ENCODE data around the gene RFX5.

DNA sequence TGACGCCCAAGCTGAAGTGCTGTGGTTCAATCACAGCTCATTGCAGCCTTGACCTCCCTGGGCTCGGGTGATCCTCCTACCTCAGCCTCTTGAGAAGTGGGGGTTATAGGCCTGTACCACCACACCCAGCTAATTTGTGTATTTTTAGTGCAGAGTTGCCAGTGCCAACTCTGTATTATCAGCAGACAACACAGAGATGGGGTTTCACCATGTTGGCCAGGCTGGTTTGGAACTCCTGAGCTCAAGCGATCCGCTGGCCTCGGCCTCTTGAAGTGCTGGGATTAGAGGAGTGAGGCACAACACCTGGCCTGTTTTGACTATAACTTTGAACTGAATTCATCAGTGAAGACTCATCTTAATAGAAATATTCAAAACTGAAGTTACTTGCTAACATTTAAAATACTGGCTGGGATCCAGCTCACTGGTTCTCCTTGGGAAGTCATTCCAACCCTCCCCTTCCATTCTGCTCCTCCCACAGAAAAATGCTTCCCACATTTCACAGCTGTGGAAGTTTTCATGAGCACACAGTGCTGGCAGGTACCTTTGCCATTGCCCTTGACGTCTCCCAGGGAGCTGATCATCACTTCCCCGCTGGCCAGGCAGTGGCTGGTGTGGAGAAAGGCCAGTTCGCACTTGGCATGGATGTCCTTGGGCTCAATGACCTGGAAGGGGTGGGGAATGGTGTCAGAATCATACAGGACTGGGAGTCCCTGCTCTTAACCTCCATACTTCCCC is 20.8 kb upstream of the RFX5 start:
- no peak for TF ChIP-seq ARID3A (IDR thresholded peaks at IDR 0.05; ENCODE audit: low read depth, low read length)
- TF ChIP-seq ZNF350 (CRISPR knock-in tag; IDR thresholded peaks at IDR 0.05; ENCODE audit: borderline replicate concordance, low read depth) = no peak
- TF ChIP-seq RNF2 (conservative IDR thresholded peaks at IDR 0.05; ENCODE audit: low read depth) = no peak
- TF ChIP-seq LCORL (IDR thresholded peaks at IDR 0.05) = no peak
- TF ChIP-seq LCORL (CRISPR knock-in tag; IDR thresholded peaks at IDR 0.05) = no peak
- no peak for TF ChIP-seq SMC3 (IDR thresholded peaks at IDR 0.05; ENCODE audit: low read length)
- TF ChIP-seq, protein P1, sequence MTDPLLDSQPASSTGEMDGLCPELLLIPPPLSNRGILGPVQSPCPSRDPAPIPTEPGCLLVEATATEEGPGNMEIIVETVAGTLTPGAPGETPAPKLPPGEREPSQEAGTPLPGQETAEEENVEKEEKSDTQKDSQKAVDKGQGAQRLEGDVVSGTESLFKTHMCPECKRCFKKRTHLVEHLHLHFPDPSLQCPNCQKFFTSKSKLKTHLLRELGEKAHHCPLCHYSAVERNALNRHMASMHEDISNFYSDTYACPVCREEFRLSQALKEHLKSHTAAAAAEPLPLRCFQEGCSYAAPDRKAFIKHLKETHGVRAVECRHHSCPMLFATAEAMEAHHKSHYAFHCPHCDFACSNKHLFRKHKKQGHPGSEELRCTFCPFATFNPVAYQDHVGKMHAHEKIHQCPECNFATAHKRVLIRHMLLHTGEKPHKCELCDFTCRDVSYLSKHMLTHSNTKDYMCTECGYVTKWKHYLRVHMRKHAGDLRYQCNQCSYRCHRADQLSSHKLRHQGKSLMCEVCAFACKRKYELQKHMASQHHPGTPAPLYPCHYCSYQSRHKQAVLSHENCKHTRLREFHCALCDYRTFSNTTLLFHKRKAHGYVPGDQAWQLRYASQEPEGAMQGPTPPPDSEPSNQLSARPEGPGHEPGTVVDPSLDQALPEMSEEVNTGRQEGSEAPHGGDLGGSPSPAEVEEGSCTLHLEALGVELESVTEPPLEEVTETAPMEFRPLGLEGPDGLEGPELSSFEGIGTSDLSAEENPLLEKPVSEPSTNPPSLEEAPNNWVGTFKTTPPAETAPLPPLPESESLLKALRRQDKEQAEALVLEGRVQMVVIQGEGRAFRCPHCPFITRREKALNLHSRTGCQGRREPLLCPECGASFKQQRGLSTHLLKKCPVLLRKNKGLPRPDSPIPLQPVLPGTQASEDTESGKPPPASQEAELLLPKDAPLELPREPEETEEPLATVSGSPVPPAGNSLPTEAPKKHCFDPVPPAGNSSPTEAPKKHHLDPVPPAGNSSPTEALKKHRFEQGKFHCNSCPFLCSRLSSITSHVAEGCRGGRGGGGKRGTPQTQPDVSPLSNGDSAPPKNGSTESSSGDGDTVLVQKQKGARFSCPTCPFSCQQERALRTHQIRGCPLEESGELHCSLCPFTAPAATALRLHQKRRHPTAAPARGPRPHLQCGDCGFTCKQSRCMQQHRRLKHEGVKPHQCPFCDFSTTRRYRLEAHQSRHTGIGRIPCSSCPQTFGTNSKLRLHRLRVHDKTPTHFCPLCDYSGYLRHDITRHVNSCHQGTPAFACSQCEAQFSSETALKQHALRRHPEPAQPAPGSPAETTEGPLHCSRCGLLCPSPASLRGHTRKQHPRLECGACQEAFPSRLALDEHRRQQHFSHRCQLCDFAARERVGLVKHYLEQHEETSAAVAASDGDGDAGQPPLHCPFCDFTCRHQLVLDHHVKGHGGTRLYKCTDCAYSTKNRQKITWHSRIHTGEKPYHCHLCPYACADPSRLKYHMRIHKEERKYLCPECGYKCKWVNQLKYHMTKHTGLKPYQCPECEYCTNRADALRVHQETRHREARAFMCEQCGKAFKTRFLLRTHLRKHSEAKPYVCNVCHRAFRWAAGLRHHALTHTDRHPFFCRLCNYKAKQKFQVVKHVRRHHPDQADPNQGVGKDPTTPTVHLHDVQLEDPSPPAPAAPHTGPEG (CRISPR knock-in tag; IDR thresholded peaks at IDR 0.05) = no peak
- TF ChIP-seq, protein P2, sequence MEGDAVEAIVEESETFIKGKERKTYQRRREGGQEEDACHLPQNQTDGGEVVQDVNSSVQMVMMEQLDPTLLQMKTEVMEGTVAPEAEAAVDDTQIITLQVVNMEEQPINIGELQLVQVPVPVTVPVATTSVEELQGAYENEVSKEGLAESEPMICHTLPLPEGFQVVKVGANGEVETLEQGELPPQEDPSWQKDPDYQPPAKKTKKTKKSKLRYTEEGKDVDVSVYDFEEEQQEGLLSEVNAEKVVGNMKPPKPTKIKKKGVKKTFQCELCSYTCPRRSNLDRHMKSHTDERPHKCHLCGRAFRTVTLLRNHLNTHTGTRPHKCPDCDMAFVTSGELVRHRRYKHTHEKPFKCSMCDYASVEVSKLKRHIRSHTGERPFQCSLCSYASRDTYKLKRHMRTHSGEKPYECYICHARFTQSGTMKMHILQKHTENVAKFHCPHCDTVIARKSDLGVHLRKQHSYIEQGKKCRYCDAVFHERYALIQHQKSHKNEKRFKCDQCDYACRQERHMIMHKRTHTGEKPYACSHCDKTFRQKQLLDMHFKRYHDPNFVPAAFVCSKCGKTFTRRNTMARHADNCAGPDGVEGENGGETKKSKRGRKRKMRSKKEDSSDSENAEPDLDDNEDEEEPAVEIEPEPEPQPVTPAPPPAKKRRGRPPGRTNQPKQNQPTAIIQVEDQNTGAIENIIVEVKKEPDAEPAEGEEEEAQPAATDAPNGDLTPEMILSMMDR (CRISPR knock-in tag; IDR thresholded peaks at IDR 0.05) = no peak
- no peak for TF ChIP-seq POLR2A (IDR thresholded peaks at IDR 0.05; ENCODE audit: insufficient read depth in 1 of 2, low read depth in 2 of 2, low read length in 2 of 2)
- TF ChIP-seq ZFX (CRISPR knock-in tag; IDR thresholded peaks at IDR 0.05; ENCODE audit: low read depth) = no peak
- no peak for TF ChIP-seq ZNF263 (CRISPR knock-in tag; IDR thresholded peaks at IDR 0.05)
- no peak for TF ChIP-seq CHD4 (IDR thresholded peaks at IDR 0.05; ENCODE audit: borderline replicate concordance, low read length)
- no peak for TF ChIP-seq ZFY (CRISPR knock-in tag; IDR thresholded peaks at IDR 0.05)
- no peak for TF ChIP-seq JUND (CRISPR knock-in tag; IDR thresholded peaks at IDR 0.05)
- TF ChIP-seq HCFC1 (IDR thresholded peaks at IDR 0.05; ENCODE audit: low read depth, low read length) = no peak

All from HepG2 (cell line).